GM12878 (cell line): ENCODE results near the gene GDA. TPM values are rescaled to one million over a fixed set of nuclear protein-coding genes. Genes with fewer than 3 reads are reported as not detected.

Experiments used
- ATAC-seq: fragments of 200-7000 bp; cut with Tn5 transposase; 3 replicates; pipeline ENCODE4 v1.9.1; 2020; ENCODE audit warnings: mild to moderate bottlenecking, moderate library complexity
- Bru-seq: library from RNA; stranded (reverse); fragments of 400-500 nt; gene quantifications from one replicate; lab custom pipeline; 2021; lab: Mats Ljungman, UMichigan
- BruChase-seq, 2 experiments: library from RNA; stranded (reverse); fragments of 400-500 nt; gene quantifications; one replicate each; lab custom pipeline; 2021; lab: Mats Ljungman, UMichigan
- BruUV-seq: library from RNA; stranded (reverse); fragments of 400-500 nt; replicated peaks from 2 replicates; lab custom pipeline; 2021; lab: Mats Ljungman, UMichigan
- CTCF ChIA-PET: fragments of 300-600 bp; sonication (Branson Sonifier 250); formaldehyde crosslinking; extraction: SDS; loops from one replicate; lab custom pipeline; 2021; ENCODE audit warnings: inconsistent platforms; lab: Yijun Ruan, JAX
- POLR2A ChIA-PET: fragments of 350-600 bp; formaldehyde crosslinking; extraction: SDS; loops from one replicate; lab custom pipeline; 2021; ENCODE audit warnings: inconsistent platforms; lab: Charles Lee
- RAD21 ChIA-PET: fragments of 300-600 bp; sonication (Branson Sonifier 250); formaldehyde crosslinking; loops from one replicate; lab custom pipeline; 2023; ENCODE audit warnings: antibody characterized with exemption; ENCODE audit not compliant: unreplicated experiment; lab: Charles Lee
- SMC1A ChIA-PET: fragments of 300-600 bp; sonication (Branson Sonifier 250); formaldehyde crosslinking; loops from one replicate; lab custom pipeline; 2023; ENCODE audit not compliant: unreplicated experiment, uncharacterized antibody; lab: Charles Lee
- DNase-seq: peaks from one replicate; pipeline ENCODE4 v3.0.0-alpha.2; 2011; ENCODE audit warnings: low read depth, low spot score
- FAIRE-seq: peaks from 3 replicates; lab custom pipeline; 2011; peaks lifted over from hg19 to GRCh38; lab: Jason Lieb, UNC
- H2AFZ ChIP-seq: 2 replicates; pipeline ENCODE4 v1.6.0; 2011; ENCODE audit warnings: low read depth, low read length, control low read depth; ENCODE audit not compliant: control insufficient read depth
- H3K27ac ChIP-seq: 2 replicates; pipeline ENCODE4 v1.5.1; 2011; ENCODE audit warnings: control low read depth; ENCODE audit not compliant: control insufficient read depth, insufficient read depth
- H3K27me3 ChIP-seq, 2 experiments: replicated peaks in 1 of 2; 2 replicates each; pipeline versions ENCODE4 v1.6.0 to v1.6.1; 2011; ENCODE audit warnings: low read length in 1 of 2; ENCODE audit not compliant: control insufficient read depth in 2 of 2, insufficient read depth in 2 of 2
- H3K36me3 ChIP-seq, 2 experiments: 2 replicates each; pipeline ENCODE4 v1.5.1; 2011; ENCODE audit warnings: low read length in 1 of 2; ENCODE audit not compliant: control insufficient read depth in 2 of 2, insufficient read depth in 2 of 2
- H3K4me1 ChIP-seq: 2 replicates; pipeline ENCODE4 v1.6.1; 2011; ENCODE audit warnings: mild to moderate bottlenecking, low read length, moderate library complexity, mixed read lengths; ENCODE audit not compliant: control insufficient read depth, insufficient read depth
- H3K4me2 ChIP-seq: 2 replicates; pipeline ENCODE4 v1.6.0; 2011; ENCODE audit warnings: control low read depth; ENCODE audit not compliant: control insufficient read depth, insufficient read depth
- H3K4me3 ChIP-seq: fragments of 200-600 bp; sonication (generic); 2 replicates; pipeline ENCODE4 v1.5.1; 2016
- H3K79me2 ChIP-seq: 2 replicates; pipeline ENCODE4 v1.6.0; 2011; ENCODE audit warnings: low read length; ENCODE audit not compliant: control insufficient read depth, insufficient read depth
- H3K9ac ChIP-seq: 2 replicates; pipeline ENCODE4 v1.8.0; 2011; ENCODE audit warnings: low read length, control low read depth, mixed read lengths; ENCODE audit not compliant: control insufficient read depth, insufficient read depth
- H3K9me3 ChIP-seq: replicated peaks from 3 replicates; pipeline ENCODE4 v1.5.1; 2011; ENCODE audit warnings: mild to moderate bottlenecking, low read length; ENCODE audit not compliant: control insufficient read depth, insufficient read depth
- H4K20me1 ChIP-seq: 2 replicates; pipeline ENCODE4 v1.6.0; 2011; ENCODE audit not compliant: control insufficient read depth, insufficient read depth
- HDGF ChIP-seq: fragments of 450-650 bp; IDR thresholded peaks from 2 replicates; pipeline ENCODE4 v1.6.1; 2016; ENCODE audit warnings: antibody characterized with exemption
- IRF4 ChIP-seq: IDR thresholded peaks from 2 replicates; pipeline ENCODE4 v1.6.1; 2011; ENCODE audit warnings: low read depth, low read length
- NFYB ChIP-seq: IDR thresholded peaks from 2 replicates; pipeline ENCODE4 v1.6.1; 2011; ENCODE audit warnings: low read depth, mild to moderate bottlenecking, low read length, improper control_type of control experiment, moderate library complexity; ENCODE audit not compliant: insufficient read depth
- SPI1 ChIP-seq: IDR thresholded peaks from 2 replicates; pipeline ENCODE4 v1.6.1; 2011; ENCODE audit warnings: low read depth, mild to moderate bottlenecking, low read length, moderate library complexity, borderline replicate concordance; ENCODE audit not compliant: insufficient read depth
- TCF12 ChIP-seq: IDR thresholded peaks from 2 replicates; pipeline ENCODE4 v1.6.1; 2011; ENCODE audit warnings: low read depth, mild to moderate bottlenecking, low read length
- WGBS: methylation state at CpG from one replicate; pipeline ENCODE4 v1.1.6; 2016; ENCODE audit warnings: low lambda C conversion rate; ENCODE audit not compliant: insufficient replicate concordance, insufficient coverage; ENCODE audit errors: missing lambda C conversion rate; 5-methylcytosine and 5-hydroxymethylcytosine counted together
- in situ Hi-C: fragments of 300-500 bp; cut with MboI; formaldehyde crosslinking; loops from 9 replicates; pipeline ENCODE4 v1.14.3; 2018; ENCODE audit warnings: mixed read lengths
- intact Hi-C: fragments of 100-400 bp; cut with micrococcal nuclease; formaldehyde crosslinking; loops from one replicate; pipeline ENCODE4 v1.14.2; 2022; ENCODE audit not compliant: unreplicated experiment
- long read RNA-seq, 2 experiments: library from polyadenylated mRNA; unstranded; transcript quantifications; one replicate each; pipeline ENCODE4 v2.0.0, GENCODE V29; 2019 to 2020
- polyA minus RNA-seq, 3 experiments: library from RNA; depleted of rRNA, polyadenylated mRNA; stranded (reverse); fragments of >200 nt; gene quantifications; 2 replicates each; pipeline ENCODE4 v1.2.3, GENCODE V29; 2011
- polyA plus RNA-seq, 11 experiments: library from polyadenylated mRNA; depleted of rRNA in 4 of 11; unstranded in 6 of 11; stranded (reverse) in 5 of 11; fragments of >200 nt; fragmentation: Nextera tagmentation in 4 of 11; fragmentation: Illumina TruSeq in 1 of 11; extraction: Ambion mirVana in 4 of 11; extraction: Trizol in 1 of 11; gene quantifications; 1 replicate in 1 of 11; 2 replicates in 10 of 11; pipeline versions ENCODE4 v1.2.1 to v1.2.3, GENCODE V29; 2011 to 2016; ENCODE audit warnings: inconsistent platforms in 2 of 11, missing spikeins in 2 of 11, low read depth in 1 of 11
- total RNA-seq, 4 experiments: library from RNA; depleted of rRNA in 3 of 4; stranded (reverse); fragments of >200 nt in 3 of 4; fragmentation: Illumina TruSeq in 1 of 4; extraction: Trizol in 1 of 4; gene quantifications; 2 replicates each; pipeline versions ENCODE4 v1.2.1 to v1.2.3, GENCODE V29; 2013 to 2021
- TF ChIP-seq, protein P1 (sequence below): IDR thresholded peaks from 2 replicates; pipeline ENCODE4 v1.6.1; 2012; ENCODE audit warnings: improper control_type of control experiment, low read depth, low read length; ENCODE audit not compliant: insufficient replicate concordance

The GDA gene
- total RNA-seq (2013; cell fraction: nucleolus; rRNA removed), result 0.51 and 0.63 TPM in 2 replicates
- 0.56 and 0.87 TPM in 2 replicates for total RNA-seq (2014; rRNA removed)
- total RNA-seq (2014; rRNA removed; fragmentation: Illumina TruSeq; extraction: Trizol), result 0.28 and 0.45 TPM in 2 replicates
- 0.27 and 0.72 TPM in 2 replicates for total RNA-seq (2021)
- not detected for polyA plus RNA-seq (2011; ENCODE audit: low read depth)
- polyA plus RNA-seq (2011; rRNA removed), result 17.9 and 27.2 TPM in 2 replicates
- polyA plus RNA-seq (2011; cell fraction: cytosol; rRNA removed), result 4.4 and 5.6 TPM in 2 replicates
- 12.1 and 12.9 TPM in 2 replicates for polyA plus RNA-seq (2011; cell fraction: nucleus; rRNA removed)
- polyA plus RNA-seq (2012), result 0.07 TPM in 1 of 2 replicates, not detected in the other
- polyA plus RNA-seq (2014; fragmentation: Illumina TruSeq; extraction: Trizol), result 0.47 and 1.4 TPM in 2 replicates
- under 1 TPM; 0.23 to 0.49 TPM for polyA plus RNA-seq (2014; fragmentation: Nextera tagmentation; extraction: Ambion mirVana)
- 0.19 and 0.20 TPM in 2 replicates for polyA plus RNA-seq (2014; rRNA removed)
- polyA plus RNA-seq (2016; fragmentation: Nextera tagmentation; extraction: Ambion mirVana), result not detected
- polyA minus RNA-seq (2011; rRNA and poly(A)+ RNA removed), result 8.1 and 10.0 TPM in 2 replicates
- polyA minus RNA-seq (2011; cell fraction: cytosol; rRNA and poly(A)+ RNA removed), result 5.9 and 7.8 TPM in 2 replicates
- 5.1 and 5.3 TPM in 2 replicates for polyA minus RNA-seq (2011; cell fraction: nucleus; rRNA and poly(A)+ RNA removed)
- Bru-seq, nascent RNA, result percentile 34 among the genes with signal in this experiment
- percentile 31 among the genes with signal in this experiment for BruChase-seq, experiment 1, labeled RNA remaining after a 6-hour chase
- BruChase-seq, experiment 2, labeled RNA remaining after a 2-hour chase, result percentile 27 among the genes with signal in this experiment
- long read RNA-seq, experiment 1, result 0 reads
- long read RNA-seq, experiment 2, full-length matches to known transcripts, result 1 of 30 reads
- long read RNA-seq, experiment 2, partial matches to known transcripts, result 14 of 30 reads
- long read RNA-seq, experiment 2, other reads (novel, unspliced or antisense), result 15 of 30 reads

DNA sequence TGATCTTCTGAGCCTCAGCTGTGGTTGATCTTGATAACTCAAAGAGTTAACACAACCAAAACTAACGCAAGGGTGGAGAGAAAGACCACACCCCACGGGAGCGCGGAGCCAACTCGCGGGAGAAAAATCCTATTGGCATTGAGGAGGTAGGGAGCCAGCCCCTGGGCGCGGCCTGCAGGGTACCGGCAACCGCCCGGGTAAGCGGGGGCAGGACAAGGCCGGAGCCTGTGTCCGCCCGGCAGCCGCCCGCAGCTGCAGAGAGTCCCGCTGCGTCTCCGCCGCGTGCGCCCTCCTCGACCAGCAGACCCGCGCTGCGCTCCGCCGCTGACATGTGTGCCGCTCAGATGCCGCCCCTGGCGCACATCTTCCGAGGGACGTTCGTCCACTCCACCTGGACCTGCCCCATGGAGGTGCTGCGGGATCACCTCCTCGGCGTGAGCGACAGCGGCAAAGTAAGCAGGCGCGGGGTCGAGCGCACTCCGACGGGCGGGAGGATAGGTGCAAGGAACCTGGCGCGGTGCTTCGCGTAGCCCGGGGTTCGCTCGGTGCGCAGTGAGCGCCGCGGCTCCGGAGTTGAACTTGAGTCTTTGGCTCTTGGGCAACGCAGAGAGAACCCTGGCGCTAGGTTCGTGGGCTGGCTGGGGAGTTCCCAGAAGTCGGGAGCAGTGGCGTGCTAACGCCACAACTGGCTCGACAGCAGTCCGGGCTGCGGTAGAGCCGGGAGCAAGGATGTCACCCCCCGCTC is at the start of gene GDA:
TSS of gene GDA (plus strand) at position 210 of the 745 bp plus-strand sequence. CDS start at position 330, 120 bp downstream.
- BruUV-seq, result no TSS peak
- no peaks in the 10 kb centered on the region for H3K9me3 ChIP-seq
- in situ Hi-C loops (no loop called here), intact Hi-C loops (no loop called here)
- ChIA-PET SMC1A (no interaction called here), CTCF (interaction anchor here (1.6 kb wide), 1 partner anchor 110 kb away, joined by 3 read pairs; no protein-coding TSS in a partner anchor), RAD21 (no interaction called here), POLR2A (no interaction called here)
- H3K4me2 ChIP-seq, result no peak within 1 kb of the TSS
- no peak for FAIRE-seq
- no peak for TF ChIP-seq IRF4
- TF ChIP-seq NFYB, result no peak
- no peak for TF ChIP-seq HDGF
- TF ChIP-seq TCF12, result peak; percentile 21; the same call in 1 of the 2 replicates
- no peak for TF ChIP-seq SPI1
- TF ChIP-seq, protein P1, sequence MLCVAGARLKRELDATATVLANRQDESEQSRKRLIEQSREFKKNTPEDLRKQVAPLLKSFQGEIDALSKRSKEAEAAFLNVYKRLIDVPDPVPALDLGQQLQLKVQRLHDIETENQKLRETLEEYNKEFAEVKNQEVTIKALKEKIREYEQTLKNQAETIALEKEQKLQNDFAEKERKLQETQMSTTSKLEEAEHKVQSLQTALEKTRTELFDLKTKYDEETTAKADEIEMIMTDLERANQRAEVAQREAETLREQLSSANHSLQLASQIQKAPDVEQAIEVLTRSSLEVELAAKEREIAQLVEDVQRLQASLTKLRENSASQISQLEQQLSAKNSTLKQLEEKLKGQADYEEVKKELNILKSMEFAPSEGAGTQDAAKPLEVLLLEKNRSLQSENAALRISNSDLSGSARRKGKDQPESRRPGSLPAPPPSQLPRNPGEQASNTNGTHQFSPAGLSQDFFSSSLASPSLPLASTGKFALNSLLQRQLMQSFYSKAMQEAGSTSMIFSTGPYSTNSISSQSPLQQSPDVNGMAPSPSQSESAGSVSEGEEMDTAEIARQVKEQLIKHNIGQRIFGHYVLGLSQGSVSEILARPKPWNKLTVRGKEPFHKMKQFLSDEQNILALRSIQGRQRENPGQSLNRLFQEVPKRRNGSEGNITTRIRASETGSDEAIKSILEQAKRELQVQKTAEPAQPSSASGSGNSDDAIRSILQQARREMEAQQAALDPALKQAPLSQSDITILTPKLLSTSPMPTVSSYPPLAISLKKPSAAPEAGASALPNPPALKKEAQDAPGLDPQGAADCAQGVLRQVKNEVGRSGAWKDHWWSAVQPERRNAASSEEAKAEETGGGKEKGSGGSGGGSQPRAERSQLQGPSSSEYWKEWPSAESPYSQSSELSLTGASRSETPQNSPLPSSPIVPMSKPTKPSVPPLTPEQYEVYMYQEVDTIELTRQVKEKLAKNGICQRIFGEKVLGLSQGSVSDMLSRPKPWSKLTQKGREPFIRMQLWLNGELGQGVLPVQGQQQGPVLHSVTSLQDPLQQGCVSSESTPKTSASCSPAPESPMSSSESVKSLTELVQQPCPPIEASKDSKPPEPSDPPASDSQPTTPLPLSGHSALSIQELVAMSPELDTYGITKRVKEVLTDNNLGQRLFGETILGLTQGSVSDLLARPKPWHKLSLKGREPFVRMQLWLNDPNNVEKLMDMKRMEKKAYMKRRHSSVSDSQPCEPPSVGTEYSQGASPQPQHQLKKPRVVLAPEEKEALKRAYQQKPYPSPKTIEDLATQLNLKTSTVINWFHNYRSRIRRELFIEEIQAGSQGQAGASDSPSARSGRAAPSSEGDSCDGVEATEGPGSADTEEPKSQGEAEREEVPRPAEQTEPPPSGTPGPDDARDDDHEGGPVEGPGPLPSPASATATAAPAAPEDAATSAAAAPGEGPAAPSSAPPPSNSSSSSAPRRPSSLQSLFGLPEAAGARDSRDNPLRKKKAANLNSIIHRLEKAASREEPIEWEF, result no peak
- no peak within 1 kb of the TSS for H3K27ac ChIP-seq
- 20% methylated on average over 66 of the region's 70 CpGs for WGBS
- no peak within 1 kb of the TSS for H3K9ac ChIP-seq
- no peaks in the 10 kb centered on the region; the same call in 1 of the 2 replicates for H3K4me1 ChIP-seq
- H3K27me3 ChIP-seq, result peaks cover 2 to 3% of the 10 kb centered on the region in 2 experiments; a peak in 2 of 4 replicates
- no peak for DNase-seq
- H3K4me3 ChIP-seq, result no peak within 1 kb of the TSS
- H3K36me3 ChIP-seq, result no peaks in the 10 kb centered on the region
- H4K20me1 ChIP-seq, result no peaks in the 10 kb centered on the region
- H3K79me2 ChIP-seq, result no peaks in the 10 kb centered on the region
- peak; percentile 41 for ATAC-seq
- no peak within 1 kb of the TSS for H2AFZ ChIP-seq
